Measurements from ENCODE around the gene RANBP17.

GRCh38 chr5:170937072-170937471 lies 75.3 kb downstream of the RANBP17 start:
- TF ChIP-seq CTCF (conservative IDR thresholded peaks at IDR 0.05; ENCODE audit: low read depth, low read length) (no peak), EZH2 (IDR thresholded peaks at IDR 0.05; ENCODE audit: borderline replicate concordance, low read depth, low read length, poor library complexity, severe bottlenecking) (no peak)

Data from A673 (cell line).